DMS114 treated with DMSO at 0.1 percent for 48 hours (cell line): ENCODE data around the gene SLC66A3.
A peak's percentile ranks its signal among the peaks of the same experiment; 100 is the strongest.

ENCODE experiments used
- DNase-seq: peaks from one replicate; lab custom pipeline; 2025; ENCODE audit not compliant: unreplicated experiment; lab: John Stamatoyannopoulos, UW

Gene SLC66A3

DNA sequence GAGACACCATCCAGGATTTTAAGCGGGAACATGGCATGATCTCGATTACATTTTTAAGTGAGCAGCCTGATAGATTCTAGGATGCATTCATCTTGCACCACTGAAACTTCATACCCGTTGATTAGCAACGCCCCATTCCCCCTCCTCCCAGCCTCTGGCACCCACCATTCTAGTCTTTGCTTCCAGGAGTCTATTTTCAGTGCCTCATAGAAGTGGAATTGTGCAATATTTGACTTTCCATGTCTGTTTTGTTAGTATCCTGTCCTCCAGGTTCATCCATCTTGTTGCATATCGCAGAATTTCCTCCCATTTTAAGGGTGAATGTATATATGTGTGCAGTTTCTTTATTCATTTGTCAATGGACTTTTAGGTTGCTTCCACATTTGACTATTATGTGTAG, 20.9 kb upstream of the SLC66A3 start:
- DNase-seq = no peak

DNA sequence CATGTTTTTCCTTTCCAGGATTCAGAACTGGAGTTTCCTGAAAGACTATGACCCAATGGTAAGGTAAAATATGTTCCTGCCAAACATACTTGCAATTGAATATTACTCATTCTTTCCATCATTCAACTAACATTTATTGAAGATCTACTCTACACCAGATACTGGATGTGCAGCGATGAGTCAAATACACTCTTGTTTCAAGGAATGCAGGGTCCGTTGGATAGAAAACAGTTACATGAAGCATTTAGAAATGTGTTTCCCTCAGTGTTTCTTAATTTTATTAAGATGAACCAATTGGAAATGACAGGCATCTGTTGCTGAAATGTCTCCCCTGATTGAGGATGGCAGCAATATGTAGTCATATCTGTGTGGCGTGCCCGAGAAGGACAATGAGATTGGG, 14.8 kb upstream of the SLC66A3 start:
- DNase-seq = no peak

DNA sequence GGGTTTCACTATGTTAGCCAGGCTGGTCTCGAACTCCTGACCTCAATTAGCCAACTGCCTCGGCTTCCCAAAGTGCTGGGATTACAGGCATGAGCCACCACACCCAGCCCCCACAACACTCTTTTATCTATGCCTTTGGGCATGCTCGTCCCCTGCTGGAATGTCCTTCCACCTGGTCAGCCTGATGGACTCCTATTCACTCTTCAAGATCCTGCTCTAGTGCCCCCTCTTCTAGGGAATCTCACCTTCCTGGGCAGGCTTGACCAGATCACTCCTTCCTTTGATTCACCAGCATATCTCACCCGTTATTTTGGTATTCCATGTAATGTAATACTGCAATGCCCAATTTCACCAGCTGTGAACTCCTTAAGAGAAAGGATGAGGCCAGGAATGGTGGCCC, 13.9 kb upstream of the SLC66A3 start:
- DNase-seq = no peak

DNA sequence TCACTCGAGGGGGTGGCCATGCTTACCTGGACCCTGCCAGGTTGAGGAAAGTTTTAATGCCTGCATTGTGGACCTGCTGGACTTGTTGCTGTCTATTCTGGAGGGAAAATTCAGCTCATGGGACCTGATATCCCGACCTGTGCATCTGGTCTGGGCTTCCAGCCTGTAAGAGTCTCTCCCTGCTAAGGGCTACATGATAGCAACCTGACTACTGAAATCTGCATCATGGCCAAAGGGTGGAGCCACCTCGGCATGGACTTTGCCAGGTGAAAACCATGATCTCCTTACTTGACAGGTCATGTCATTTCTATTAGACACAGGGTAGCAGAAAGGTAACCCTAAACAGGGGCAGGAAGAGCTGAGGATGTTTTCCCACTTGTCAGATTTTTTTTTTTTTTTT, 12.9 kb upstream of the SLC66A3 start:
- no peak for DNase-seq

GRCh38 chr2:11142987-11143386, 12.3 kb upstream of the SLC66A3 start:
- DNase-seq = no peak

DNA sequence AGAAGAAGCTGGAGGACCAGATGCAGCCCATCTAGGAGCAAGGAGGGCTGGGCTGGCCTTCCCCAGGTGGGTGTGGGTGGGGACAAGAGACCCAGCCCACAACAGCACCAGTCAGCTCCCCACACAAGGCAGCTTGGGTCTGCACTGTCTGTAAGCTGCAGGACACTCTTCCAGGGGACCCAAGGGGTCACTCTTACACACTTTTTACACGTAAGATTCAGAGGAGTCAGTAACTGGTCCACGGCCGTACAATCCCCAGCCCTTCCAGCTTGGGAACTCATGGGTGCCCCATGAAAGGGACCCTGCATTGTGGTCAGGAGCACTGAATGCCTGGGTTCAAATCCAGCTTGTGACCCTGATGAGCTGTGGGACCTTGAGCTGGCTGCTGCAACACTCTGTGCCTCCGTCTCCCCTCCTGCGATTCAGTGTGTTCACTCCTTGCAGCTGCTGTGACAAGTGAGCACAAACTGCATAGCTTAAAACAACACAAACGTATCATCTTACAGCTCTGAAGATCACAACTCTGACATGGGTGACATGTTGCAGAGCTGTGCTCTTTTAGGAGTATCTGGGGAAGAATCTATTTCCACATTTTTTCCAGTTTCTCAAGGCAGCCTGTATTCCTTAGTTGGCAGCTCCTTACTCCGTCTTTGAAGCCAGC, 11.1 kb upstream of the SLC66A3 start:
- no peak for DNase-seq

DNA sequence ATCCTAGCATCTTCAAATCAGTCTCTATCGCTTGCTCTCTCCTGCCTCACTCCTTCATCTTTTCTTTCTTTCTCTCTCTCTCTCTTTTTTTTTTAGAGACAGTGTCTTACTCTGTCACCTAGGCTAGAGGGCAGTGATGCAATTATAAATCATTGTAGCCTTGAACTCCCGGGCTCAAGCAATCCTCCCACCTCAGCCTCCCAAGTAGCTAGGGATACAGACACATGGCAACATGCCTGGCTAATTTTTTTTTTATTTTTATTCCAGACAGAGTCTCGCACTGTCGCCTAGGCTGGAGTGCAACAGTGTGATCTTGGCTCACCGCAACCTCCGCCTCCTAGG, 10.6 kb upstream of the SLC66A3 start:
- no peak for DNase-seq

- no peak for DNase-seq
Measured at GRCh38 chr2:11145350-11145749, 9.9 kb upstream of the SLC66A3 start.

DNA sequence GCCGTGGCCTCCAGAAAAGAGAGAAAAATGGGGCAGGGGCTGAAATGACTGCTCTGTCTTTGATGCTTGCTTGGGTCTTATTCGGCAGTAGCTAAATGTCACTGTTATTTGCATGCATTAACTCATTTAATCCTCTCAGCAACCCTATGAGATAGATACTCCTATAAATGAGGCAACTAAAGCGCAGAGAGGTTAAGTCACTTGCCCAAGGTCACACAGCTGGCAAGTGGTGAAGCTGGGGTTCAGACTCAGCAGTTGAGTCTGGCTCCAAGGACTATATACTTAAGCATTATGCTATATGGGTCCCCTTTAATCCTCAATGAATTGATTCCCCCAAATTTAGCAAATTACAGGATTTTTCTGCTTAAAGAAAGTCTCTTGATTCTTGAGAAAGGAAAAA, 9.2 kb upstream of the SLC66A3 start:
- no peak for DNase-seq

GRCh38 chr2:11147263-11147662, 8.0 kb upstream of the SLC66A3 start:
- DNase-seq = no peak

DNA sequence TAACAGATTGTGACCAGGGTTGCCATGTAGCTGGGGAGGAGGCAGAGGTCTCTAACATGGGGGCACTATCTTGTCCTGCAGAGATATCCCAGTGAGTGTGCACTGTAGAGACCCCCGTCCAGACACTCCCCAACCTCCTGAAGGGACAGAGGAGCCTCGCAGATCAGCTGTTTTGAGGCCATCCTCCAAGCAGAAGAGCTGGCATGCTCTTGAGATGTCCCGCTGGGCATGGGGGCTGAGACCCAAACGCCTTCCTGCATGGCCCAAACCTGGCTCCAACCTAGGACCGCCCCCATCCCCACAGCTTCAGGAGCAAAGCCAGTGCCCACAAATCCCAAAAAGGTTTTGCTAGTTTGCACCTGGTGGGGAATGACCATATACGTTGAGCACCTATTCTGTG, 2.7 kb upstream of the SLC66A3 start:
- DNase-seq = no peak

DNA sequence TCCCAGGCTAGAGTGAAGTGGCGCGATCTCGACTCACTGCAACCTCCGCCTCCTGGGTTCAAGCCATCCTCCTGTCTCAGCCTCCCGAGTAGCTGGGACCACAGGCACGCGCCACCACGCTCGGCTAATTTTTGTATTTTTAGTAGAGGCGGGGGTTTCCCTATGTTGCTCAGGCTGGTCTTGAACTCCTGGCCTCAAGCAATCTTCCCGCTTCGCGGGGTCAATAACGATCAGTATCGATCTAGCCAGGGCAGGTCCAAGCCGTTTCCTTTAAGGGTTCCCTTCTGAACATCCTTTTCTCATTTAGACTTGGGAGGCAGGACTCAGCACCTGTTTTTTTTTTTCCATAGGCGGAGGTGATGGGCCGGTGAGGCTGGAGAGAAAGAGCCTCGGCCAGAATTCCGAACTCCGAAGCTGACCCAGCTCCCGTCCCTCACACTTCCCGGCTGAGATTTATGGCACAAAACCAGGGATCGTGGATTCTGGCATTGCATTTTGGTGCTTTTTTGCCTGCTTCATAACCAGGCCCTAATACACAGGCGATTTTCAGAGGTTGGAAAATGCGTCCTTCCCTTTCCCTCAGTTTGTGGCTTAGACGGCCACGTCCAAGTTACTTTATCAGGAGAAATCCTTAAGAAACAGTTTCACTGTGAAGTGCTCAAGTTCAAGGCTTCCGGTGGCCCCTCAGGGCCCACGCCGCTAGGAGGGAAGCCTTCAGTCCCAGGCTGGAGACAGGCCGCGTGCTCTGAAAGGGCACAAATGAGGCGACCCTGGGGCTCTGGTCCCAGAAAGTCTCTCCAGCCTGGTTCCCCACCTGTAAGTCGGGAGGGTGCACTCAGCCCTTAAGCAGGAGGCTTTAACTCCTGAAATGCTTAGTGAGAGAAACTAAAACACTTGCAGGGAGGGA, 998 bp upstream of the SLC66A3 start:
- no peak for DNase-seq

GRCh38 chr2:11154923-11155380, 315 bp upstream of the SLC66A3 start:
- peak; percentile 76 for DNase-seq

GRCh38 chr2:11156396-11157075, 1.3 kb downstream of the SLC66A3 start:
- no peak for DNase-seq

DNA sequence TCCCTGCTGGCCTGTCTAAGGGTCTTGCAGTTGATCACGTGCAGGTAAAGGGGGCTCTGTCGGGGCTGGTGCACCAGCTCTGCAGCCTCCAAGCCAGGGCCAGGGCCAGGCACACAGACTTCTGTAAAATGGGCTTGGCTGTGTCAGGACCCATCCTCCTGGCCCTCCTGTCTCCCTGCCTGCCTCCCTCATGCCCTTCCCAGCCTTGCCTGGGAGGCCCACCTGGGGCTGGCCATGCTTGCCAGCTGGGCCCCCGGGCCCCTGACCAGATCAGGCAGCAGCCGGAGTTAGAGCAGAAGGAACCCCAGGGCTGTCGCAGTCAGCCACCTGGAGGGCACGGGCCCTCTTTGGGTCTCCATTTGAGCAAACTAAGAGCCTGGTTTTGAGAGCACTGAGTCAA, 2.0 kb downstream of the SLC66A3 start:
- DNase-seq = no peak

DNA sequence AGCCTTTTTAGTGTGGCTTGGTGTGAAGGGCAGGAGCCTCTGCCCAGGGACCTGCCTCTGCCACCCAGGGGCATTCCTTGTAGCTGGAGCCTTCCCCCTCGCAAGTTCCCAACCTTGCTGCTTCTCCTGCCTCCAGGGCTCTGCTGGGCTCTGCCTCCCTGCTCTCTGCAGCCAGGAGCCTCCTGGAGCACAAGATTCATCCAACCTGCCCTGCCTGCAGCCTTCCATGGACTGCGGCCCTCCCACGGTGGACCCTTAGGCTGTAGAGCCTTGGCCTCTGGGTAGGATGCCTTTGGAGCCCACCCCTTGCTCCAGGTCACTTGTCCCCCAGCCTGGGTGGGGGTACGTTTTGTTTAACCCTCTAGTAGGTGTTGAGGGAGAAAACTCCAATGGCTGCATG, 2.5 kb downstream of the SLC66A3 start:
- DNase-seq = no peak

- DNase-seq = no peak
Measured at GRCh38 chr2:11158916-11159573, 3.8 kb downstream of the SLC66A3 start.

DNA sequence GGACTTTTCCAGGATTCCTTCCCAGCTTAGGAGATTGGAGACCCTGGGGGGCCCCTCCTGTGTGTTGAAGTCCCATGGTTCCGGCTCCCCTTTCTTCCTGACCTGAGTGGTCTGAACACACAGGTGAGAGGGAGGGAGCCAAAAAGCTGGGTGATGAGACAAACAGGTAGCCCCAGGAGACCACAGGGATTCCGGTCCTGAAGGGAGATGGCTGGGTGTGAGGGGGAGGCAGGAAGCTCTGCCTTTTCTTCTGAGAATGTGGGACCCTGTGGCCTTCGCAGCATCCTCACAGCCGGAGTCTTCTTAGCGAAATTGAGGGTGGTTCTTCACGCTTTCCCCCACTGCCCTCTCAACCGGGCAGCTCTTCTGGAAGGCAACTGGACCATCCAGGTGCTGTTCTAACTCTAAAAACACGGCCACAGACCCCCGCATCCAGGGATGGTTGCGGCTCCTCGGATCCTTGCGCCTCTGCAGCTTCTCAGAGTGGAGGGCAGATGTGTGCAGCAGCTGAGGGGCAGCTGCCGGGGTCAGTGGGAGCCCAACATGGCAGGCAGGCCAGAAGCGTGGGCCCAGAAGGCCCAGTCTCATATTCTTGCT, 4.4 kb downstream of the SLC66A3 start:
- DNase-seq = no peak

DNA sequence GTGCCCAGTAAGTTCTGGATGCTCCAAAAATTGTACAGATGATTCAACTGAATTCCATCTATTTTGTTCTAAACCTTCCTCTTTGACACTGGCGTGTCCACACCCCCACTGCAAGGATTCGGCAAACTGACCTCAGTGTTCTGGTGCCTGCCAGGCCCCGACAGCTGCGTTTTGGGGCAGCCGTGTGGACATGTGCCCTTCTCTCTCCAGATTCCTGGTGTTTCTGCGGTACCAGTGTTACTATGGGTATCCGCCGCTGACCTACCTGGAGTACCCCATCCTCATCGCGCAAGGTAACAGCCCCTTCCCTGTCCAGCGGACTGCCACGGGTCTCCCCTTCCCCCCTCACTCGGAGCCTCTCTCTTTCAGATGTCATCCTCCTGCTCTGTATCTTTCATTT, 5.0 kb downstream of the SLC66A3 start:
- no peak for DNase-seq

DNA sequence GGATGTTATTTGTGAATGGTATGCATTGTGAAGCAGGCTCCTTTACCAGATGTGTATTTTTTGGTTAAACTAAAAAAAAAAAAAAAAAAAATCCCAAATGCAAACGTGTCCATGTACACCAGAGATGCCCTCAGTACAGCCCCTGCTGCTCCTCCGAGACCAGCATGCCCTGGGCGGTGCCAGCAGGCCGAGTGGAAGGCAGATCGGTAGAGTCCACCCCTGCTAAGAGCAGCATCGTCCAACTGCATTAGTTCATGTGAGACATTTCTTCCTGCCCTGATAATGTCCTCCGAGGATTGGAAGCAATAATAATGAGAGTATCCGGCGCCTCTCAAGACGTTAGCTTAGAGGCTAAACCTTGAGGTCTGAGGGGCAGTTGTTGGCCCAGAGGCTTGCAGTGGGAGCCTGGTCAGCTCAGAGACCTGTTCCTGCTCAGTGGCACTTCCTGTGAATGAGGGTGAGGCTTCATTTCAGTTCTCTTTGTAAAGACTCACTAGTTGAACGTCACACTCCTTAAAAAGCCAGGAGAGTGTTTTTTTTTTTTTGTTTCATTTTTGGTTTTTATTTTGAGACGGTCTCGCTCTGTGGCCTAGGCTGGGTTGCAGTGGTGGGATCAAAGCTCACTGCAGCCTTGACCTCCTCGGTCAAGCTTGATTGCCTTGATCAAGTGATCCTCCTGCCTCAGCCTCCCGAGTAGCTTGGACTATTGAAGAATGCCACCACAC, 5.6 kb downstream of the SLC66A3 start:
- DNase-seq = no peak
